B cell (primary cell): Measurements from ENCODE around the gene BACH2. TPM values are rescaled to one million over a fixed set of nuclear protein-coding genes. Genes with fewer than 3 reads are reported as not detected.
A peak's percentile ranks its signal among the peaks of the same experiment; 100 is the strongest.

Source experiments
- ATAC-seq: fragments of 200-7000 bp; cut with Tn5 transposase; one replicate; pipeline ENCODE4 v1.10.0; 2021; ENCODE audit warnings: low read depth, mild to moderate bottlenecking, moderate number of reproducible peaks, moderate library complexity
- CTCF ChIA-PET: fragments of 350-600 bp; sonication (Branson Sonifier 250); formaldehyde crosslinking; loops from one replicate; lab custom pipeline; 2021; ENCODE audit warnings: antibody characterized with exemption, inconsistent platforms; lab: Charles Lee
- POLR2A ChIA-PET: fragments of 350-600 bp; sonication (Branson Sonifier 250); formaldehyde crosslinking; loops from one replicate; lab custom pipeline; 2021; ENCODE audit warnings: antibody characterized with exemption; lab: Charles Lee
- DNase-seq: peaks from one replicate; pipeline ENCODE4 v3.0.0; 2013
- H2AFZ ChIP-seq: 2 replicates; pipeline ENCODE4 v1.6.1; 2012; ENCODE audit warnings: mild to moderate bottlenecking, low read depth, low read length; ENCODE audit not compliant: insufficient read depth, poor library complexity, severe bottlenecking
- H3K27ac ChIP-seq, 2 donors: 1 replicate in 1 of 2; 2 replicates in 1 of 2; pipeline ENCODE4 v1.5.1; 2012 to 2013; ENCODE audit warnings: low read length in 2 of 2, mild to moderate bottlenecking in 2 of 2, moderate library complexity in 1 of 2
- H3K27me3 ChIP-seq, 4 experiments: fragments of 200-600 bp in 1 of 4; sonication (generic) in 1 of 4; replicated peaks in 1 of 4; 1 replicate in 2 of 4; 2 replicates in 2 of 4; pipeline versions ENCODE4 v1.6.1 to v1.7.0; 2013 to 2016; ENCODE audit warnings: low read length in 3 of 4, mild to moderate bottlenecking in 2 of 4, mixed read lengths in 1 of 4, moderate library complexity in 1 of 4; ENCODE audit not compliant: insufficient read depth in 4 of 4, control insufficient read depth in 3 of 4; ENCODE audit errors: control extremely low read depth in 1 of 4
- H3K36me3 ChIP-seq, 2 experiments: replicated peaks in 1 of 2; 1 replicate in 1 of 2; 2 replicates in 1 of 2; pipeline versions ENCODE4 v1.6.1 to v1.7.1; 2013; ENCODE audit warnings: low read length in 1 of 2; ENCODE audit not compliant: insufficient read depth in 2 of 2, control insufficient read depth in 1 of 2; ENCODE audit errors: control extremely low read depth in 1 of 2, extremely low read depth in 1 of 2
- H3K4me1 ChIP-seq, 2 donors: fragments of 200-600 bp in 1 of 2; sonication (generic) in 1 of 2; 1 replicate in 1 of 2; 2 replicates in 1 of 2; pipeline versions ENCODE4 v1.5.1 to v1.6.1; 2013 to 2017; ENCODE audit warnings: low read length in 2 of 2; ENCODE audit not compliant: control insufficient read depth in 2 of 2, insufficient read depth in 2 of 2
- H3K4me2 ChIP-seq: replicated peaks from 2 replicates; pipeline ENCODE3; 2012; ENCODE audit warnings: mild to moderate bottlenecking, low read depth, low read length; ENCODE audit not compliant: poor library complexity, severe bottlenecking
- H3K4me3 ChIP-seq, 5 experiments: fragments of 200-600 bp in 1 of 5; sonication (generic) in 1 of 5; 1 replicate in 3 of 5; 2 replicates in 2 of 5; pipeline versions ENCODE4 v1.5.1 to v1.7.0; 2011 to 2016; ENCODE audit warnings: low read length in 4 of 5, mild to moderate bottlenecking in 4 of 5, low read depth in 2 of 5, control low read depth in 1 of 5, moderate library complexity in 1 of 5; ENCODE audit not compliant: insufficient read depth in 1 of 5; ENCODE audit errors: control extremely low read depth in 1 of 5, extremely low read depth in 1 of 5
- H3K79me2 ChIP-seq: fragments of 200-600 bp; sonication (generic); one replicate; pipeline ENCODE4 v1.6.0; 2016; ENCODE audit warnings: low read length; ENCODE audit not compliant: control insufficient read depth, insufficient read depth
- H3K9ac ChIP-seq: fragments of 200-600 bp; sonication (generic); 2 replicates; pipeline ENCODE4 v1.6.1; 2017; ENCODE audit warnings: mild to moderate bottlenecking, low read length, moderate library complexity
- H3K9me3 ChIP-seq, 3 donors: one replicate each; pipeline versions ENCODE4 v1.6.1 to v1.7.1; 2013; ENCODE audit warnings: low read length in 2 of 3; ENCODE audit not compliant: control insufficient read depth in 2 of 3, insufficient read depth in 1 of 3; ENCODE audit errors: control extremely low read depth in 1 of 3
- H4K20me1 ChIP-seq: 2 replicates; pipeline ENCODE4 v1.6.0; 2012; ENCODE audit warnings: mild to moderate bottlenecking, low read length; ENCODE audit not compliant: insufficient read depth, control insufficient read depth, poor library complexity, severe bottlenecking
- H3K27ac Mint-ChIP-seq: one replicate; pipeline ENCODE4 v1.8.0; 2021; ENCODE audit warnings: mixed read lengths
- H3K27me3 Mint-ChIP-seq: one replicate; pipeline ENCODE4 v1.8.0; 2021; ENCODE audit warnings: mixed read lengths
- H3K4me1 Mint-ChIP-seq: one replicate; pipeline ENCODE4 v1.8.0; 2021; ENCODE audit warnings: mixed read lengths
- H3K4me3 Mint-ChIP-seq: one replicate; pipeline ENCODE4 v1.8.0; 2021; ENCODE audit warnings: mixed read lengths
- H3K9me3 Mint-ChIP-seq: one replicate; pipeline ENCODE4 v1.8.0; 2022; ENCODE audit warnings: mixed read lengths; ENCODE audit not compliant: insufficient read depth
- EZH2 ChIP-seq: IDR thresholded peaks from 2 replicates; pipeline ENCODE4 v1.6.1; 2012; ENCODE audit warnings: borderline replicate concordance, low read depth, mild to moderate bottlenecking, moderate library complexity, low read length; ENCODE audit not compliant: insufficient read depth, poor library complexity, severe bottlenecking
- WGBS: methylation state at CpG from one replicate; pipeline ENCODE4 v1.1.5; 2013; ENCODE audit warnings: missing lambda C conversion rate; ENCODE audit not compliant: insufficient coverage; 5-methylcytosine and 5-hydroxymethylcytosine counted together
- intact Hi-C: fragments of 100-400 bp; cut with micrococcal nuclease; formaldehyde crosslinking; loops from one replicate; pipeline ENCODE4 v1.10.0; 2022
- polyA plus RNA-seq: library from polyadenylated mRNA; depleted of rRNA; stranded (reverse); fragments of >200 nt; gene quantifications from 2 replicates; pipeline ENCODE4 v1.2.3, GENCODE V29; 2012
- total RNA-seq, 2 donors: library from RNA; stranded (reverse); fragments of 120-200 nt in 1 of 2; gene quantifications; 1 replicate in 1 of 2; 2 replicates in 1 of 2; pipeline versions ENCODE4 v1.2.3 to v1.2.4, GENCODE V29; 2013 to 2022
- TF ChIP-seq, protein P1 (sequence below): fragments of 200-600 bp; IDR thresholded peaks from one replicate; pipeline ENCODE4 v1.8.0; 2022; ENCODE audit warnings: antibody characterized with exemption, mild to moderate bottlenecking

The BACH2 gene
- total and polyA plus RNA-seq, 2 donors (not counting 1 experiment from before 2014, with no cell fraction given): 41.1 to 235 TPM

DNA sequence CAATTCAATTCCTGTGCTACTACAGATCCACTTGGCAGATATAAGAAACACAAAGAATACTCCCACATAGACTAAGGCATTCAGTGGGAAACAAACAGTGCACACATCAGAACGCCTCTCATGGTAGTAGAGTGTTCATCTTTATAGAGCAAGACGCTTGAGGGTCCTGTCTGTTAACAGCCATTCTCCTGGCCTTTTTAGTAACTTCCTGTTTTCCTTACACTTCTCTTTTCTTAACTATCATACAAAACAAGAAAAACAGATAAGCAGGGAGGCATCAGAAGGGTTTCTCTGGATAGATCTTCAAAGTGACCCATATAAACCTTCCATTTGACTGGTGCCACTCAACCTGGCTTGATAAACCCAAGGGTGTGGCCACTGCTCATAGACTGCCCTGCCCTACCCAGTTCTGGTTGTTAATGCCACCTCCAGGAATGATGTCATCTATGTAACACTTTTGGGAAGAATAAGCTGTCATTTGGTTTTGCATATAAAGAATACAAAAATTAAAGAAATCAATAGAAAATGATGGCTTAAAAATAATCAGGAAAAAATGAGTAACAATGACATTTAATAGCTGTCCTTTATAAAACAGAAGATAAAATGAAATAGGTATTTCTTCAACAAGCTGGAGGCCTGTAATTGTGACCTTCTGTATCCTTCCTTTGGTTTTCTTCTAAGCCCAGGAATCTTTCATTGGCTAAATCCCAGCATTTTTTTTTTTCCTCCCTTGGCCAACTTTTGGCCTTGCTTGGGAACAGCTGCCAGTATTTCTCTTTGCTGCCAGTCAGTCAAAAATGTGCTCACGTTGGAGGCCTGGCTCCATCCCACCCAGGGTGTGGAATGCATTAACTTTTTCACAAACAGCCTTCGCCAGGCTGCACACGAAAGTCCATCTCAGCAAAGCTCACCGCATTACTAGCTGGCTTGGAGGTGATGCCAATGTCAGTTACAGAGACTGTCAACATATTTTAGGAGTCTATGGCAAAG lies 298.9 kb downstream of the BACH2 start:
- no peaks in the 10 kb centered on the region for H3K9me3 ChIP-seq
- no peak overlapping the region for H2AFZ ChIP-seq
- no peaks in the 10 kb centered on the region for H3K9me3 Mint-ChIP-seq
- H3K4me1 Mint-ChIP-seq: peaks cover 30% of the 10 kb centered on the region
- H3K27me3 ChIP-seq: no peaks in the 10 kb centered on the region
- H4K20me1 ChIP-seq: peaks cover 67% of the 10 kb centered on the region
- peak overlapping the region in 1 of 2 donors; percentile 47 for H3K27ac ChIP-seq
- CTCF ChIA-PET: interaction anchor here (0.9 to 1.1 kb wide), 3 partner anchors 8 to 54 kb away, joined by 3 to 4 read pairs (median 3); no protein-coding TSS in a partner anchor
- DNase-seq: no peak
- H3K27me3 Mint-ChIP-seq: no peaks in the 10 kb centered on the region
- no peak overlapping the region for H3K4me3 ChIP-seq
- H3K4me3 Mint-ChIP-seq: no peak overlapping the region
- H3K4me2 ChIP-seq: no peak overlapping the region
- TF ChIP-seq, protein P1, sequence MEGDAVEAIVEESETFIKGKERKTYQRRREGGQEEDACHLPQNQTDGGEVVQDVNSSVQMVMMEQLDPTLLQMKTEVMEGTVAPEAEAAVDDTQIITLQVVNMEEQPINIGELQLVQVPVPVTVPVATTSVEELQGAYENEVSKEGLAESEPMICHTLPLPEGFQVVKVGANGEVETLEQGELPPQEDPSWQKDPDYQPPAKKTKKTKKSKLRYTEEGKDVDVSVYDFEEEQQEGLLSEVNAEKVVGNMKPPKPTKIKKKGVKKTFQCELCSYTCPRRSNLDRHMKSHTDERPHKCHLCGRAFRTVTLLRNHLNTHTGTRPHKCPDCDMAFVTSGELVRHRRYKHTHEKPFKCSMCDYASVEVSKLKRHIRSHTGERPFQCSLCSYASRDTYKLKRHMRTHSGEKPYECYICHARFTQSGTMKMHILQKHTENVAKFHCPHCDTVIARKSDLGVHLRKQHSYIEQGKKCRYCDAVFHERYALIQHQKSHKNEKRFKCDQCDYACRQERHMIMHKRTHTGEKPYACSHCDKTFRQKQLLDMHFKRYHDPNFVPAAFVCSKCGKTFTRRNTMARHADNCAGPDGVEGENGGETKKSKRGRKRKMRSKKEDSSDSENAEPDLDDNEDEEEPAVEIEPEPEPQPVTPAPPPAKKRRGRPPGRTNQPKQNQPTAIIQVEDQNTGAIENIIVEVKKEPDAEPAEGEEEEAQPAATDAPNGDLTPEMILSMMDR: no peak
- no peak for TF ChIP-seq EZH2
- no peaks in the 10 kb centered on the region for H3K4me1 ChIP-seq
- peak overlapping the region; percentile 68 for H3K27ac Mint-ChIP-seq
- 100% methylated on average over 2 of the region's 6 CpGs for WGBS
- H3K9ac ChIP-seq: no peak overlapping the region
- peaks cover 4 to 66% of the 10 kb centered on the region in 2 experiments for H3K36me3 ChIP-seq
- POLR2A ChIA-PET: no interaction called here
- ATAC-seq: no peak
- intact Hi-C loops: no loop called here
- H3K79me2 ChIP-seq: peaks cover 62% of the 10 kb centered on the region

DNA sequence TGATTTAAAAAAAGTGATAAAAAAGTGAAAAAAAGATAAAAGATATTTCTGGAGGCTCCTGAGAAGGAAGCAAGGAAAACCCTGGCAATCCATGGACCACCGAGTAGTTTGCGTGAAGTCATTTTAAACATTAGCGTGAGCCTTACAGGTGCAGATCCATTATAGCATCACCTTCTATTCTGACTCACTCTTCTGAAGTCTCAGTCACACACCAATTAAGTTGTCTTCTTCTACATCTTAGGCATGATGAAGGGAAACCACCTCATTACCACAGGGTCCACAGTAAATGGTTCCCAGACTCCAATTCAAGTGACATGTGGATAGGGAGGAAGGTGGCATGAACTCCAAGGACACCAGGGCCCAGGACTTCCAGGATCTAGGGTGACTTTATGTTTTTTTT lies 303.2 kb downstream of the BACH2 start:
- Histone ChIP-seq H2AFZ (no peak overlapping the region), H3K9ac (no peak overlapping the region), H3K4me3 (no peak overlapping the region), H3K79me2 (peaks cover 76% of the 10 kb centered on the region), H3K4me2 (no peak overlapping the region), H3K36me3 (peaks cover 5 to 57% of the 10 kb centered on the region in 2 experiments), H3K27me3 (no peaks in the 10 kb centered on the region), H3K27ac (peak overlapping the region in 1 of 2 donors; percentile 26), H3K4me1 (no peaks in the 10 kb centered on the region), H3K9me3 (no peaks in the 10 kb centered on the region), H4K20me1 (peaks cover 76% of the 10 kb centered on the region)
- Mint-ChIP-seq H3K9me3 (no peaks in the 10 kb centered on the region), H3K4me3 (no peak overlapping the region), H3K4me1 (peaks cover 42% of the 10 kb centered on the region), H3K27me3 (no peaks in the 10 kb centered on the region), H3K27ac (no peak overlapping the region)
- TF ChIP-seq, protein P1: no peak
- no peak for TF ChIP-seq EZH2
- intact Hi-C loops: no loop called here
- ChIA-PET CTCF (interaction anchor here (0.7 kb wide), 1 partner anchor 247 kb away, joined by 3 read pairs; no protein-coding TSS in a partner anchor), POLR2A (no interaction called here)
- DNase-seq: no peak
- WGBS: 100% methylated on average over 3 of the region's 3 CpGs
- no peak for ATAC-seq
